Uterus (tissue), 2 donors: Measurements from ENCODE around the gene TUBA4A.

Experiments used
- POLR2A ChIP-seq, 2 donors: fragments of 450-650 bp; IDR thresholded peaks; one replicate each; pipeline ENCODE4 v1.6.1; 2016; ENCODE audit warnings: antibody characterized with exemption in 2 of 2, mild to moderate bottlenecking in 1 of 2, moderate library complexity in 1 of 2
- TF ChIP-seq, protein P1 (sequence below), 4 experiments: fragments of 200-600 bp in 2 of 4; fragments of 450-650 bp in 2 of 4; sonication (generic) in 2 of 4; IDR thresholded peaks; one replicate each; pipeline ENCODE4 v1.5.1; 2016 to 2019; ENCODE audit warnings: antibody characterized with exemption in 4 of 4, mild to moderate bottlenecking in 2 of 4, moderate library complexity in 1 of 4

DNA sequence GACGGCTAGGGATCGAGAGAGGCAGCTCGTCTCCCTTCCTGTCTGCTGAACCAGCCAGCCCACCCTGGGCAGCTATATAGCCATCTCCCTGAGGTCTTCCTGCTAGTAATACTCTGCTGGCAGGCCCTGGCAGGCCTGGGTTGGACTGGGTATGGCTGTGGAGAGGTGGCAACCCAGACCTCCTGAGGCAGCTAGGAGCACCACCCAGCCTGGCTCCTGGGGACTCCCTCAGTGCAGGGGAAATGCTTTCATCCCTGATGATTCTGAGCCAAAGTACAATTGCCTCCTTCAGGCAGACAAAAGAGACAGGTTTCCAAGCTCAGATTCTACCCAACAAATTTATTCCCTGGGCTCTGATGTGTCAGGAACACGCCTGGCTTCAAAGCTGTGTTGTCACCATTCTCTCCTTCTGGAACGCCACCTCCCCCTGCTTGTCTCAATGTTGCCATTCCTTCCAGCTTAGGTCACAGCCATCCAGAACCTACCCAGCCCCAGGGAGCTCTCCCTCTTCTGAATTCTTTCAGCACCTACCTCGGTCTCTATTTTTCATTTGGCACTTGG lies 20.7 kb upstream of the TUBA4A start:
- TF ChIP-seq, protein P1, sequence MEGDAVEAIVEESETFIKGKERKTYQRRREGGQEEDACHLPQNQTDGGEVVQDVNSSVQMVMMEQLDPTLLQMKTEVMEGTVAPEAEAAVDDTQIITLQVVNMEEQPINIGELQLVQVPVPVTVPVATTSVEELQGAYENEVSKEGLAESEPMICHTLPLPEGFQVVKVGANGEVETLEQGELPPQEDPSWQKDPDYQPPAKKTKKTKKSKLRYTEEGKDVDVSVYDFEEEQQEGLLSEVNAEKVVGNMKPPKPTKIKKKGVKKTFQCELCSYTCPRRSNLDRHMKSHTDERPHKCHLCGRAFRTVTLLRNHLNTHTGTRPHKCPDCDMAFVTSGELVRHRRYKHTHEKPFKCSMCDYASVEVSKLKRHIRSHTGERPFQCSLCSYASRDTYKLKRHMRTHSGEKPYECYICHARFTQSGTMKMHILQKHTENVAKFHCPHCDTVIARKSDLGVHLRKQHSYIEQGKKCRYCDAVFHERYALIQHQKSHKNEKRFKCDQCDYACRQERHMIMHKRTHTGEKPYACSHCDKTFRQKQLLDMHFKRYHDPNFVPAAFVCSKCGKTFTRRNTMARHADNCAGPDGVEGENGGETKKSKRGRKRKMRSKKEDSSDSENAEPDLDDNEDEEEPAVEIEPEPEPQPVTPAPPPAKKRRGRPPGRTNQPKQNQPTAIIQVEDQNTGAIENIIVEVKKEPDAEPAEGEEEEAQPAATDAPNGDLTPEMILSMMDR (IDR thresholded peaks at IDR 0.05): no peak
- no peak for TF ChIP-seq POLR2A (IDR thresholded peaks at IDR 0.05)
